Loucy (cell line): Measurements from ENCODE around the gene TRMT61A.
"Not testable (repeated sequence)": the region's sequence is repeated elsewhere in the genome, so short reads cannot be mapped to it uniquely, and the experiment has no call there.

ENCODE experiments used
- H2AFZ ChIP-seq: fragments of 200-600 bp; sonication (generic); 2 replicates; pipeline ENCODE4 v1.6.0; 2016; ENCODE audit warnings: antibody characterized with exemption, mild to moderate bottlenecking, low read length, moderate library complexity
- H3F3A ChIP-seq: fragments of 200-600 bp; 2 replicates; pipeline ENCODE4 v1.6.0; 2016; ENCODE audit warnings: antibody characterized with exemption, low read depth, mild to moderate bottlenecking
- H3K27me3 ChIP-seq: fragments of 200-600 bp; sonication (generic); 2 replicates; pipeline ENCODE4 v1.6.1; 2014; ENCODE audit warnings: low read length, mild to moderate bottlenecking; ENCODE audit not compliant: insufficient read depth, poor library complexity, severe bottlenecking
- H3K36me3 ChIP-seq: fragments of 200-600 bp; sonication (generic); 2 replicates; pipeline ENCODE4 v1.6.1; 2016; ENCODE audit warnings: low read length; ENCODE audit not compliant: insufficient read depth
- H3K4me1 ChIP-seq: fragments of 200-600 bp; sonication (generic); 2 replicates; pipeline ENCODE4 v1.5.1; 2014; ENCODE audit warnings: low read length, mild to moderate bottlenecking; ENCODE audit not compliant: insufficient read depth, poor library complexity, severe bottlenecking
- H3K4me2 ChIP-seq: fragments of 200-600 bp; sonication (generic); 2 replicates; pipeline ENCODE4 v1.6.0; 2014; ENCODE audit warnings: antibody characterized with exemption, low read length, low read depth, mild to moderate bottlenecking; ENCODE audit not compliant: poor library complexity, severe bottlenecking
- H3K4me3 ChIP-seq: fragments of 200-600 bp; sonication (generic); 2 replicates; pipeline ENCODE4 v1.5.1; 2014; ENCODE audit warnings: low read length, mild to moderate bottlenecking, mixed read lengths; ENCODE audit not compliant: poor library complexity, severe bottlenecking
- H3K79me2 ChIP-seq: fragments of 200-600 bp; sonication (generic); 2 replicates; pipeline ENCODE4 v1.6.1; 2014; ENCODE audit warnings: low read length; ENCODE audit not compliant: insufficient read depth
- H3K9ac ChIP-seq: fragments of 200-600 bp; sonication (generic); 2 replicates; pipeline ENCODE4 v1.6.0; 2014; ENCODE audit warnings: mild to moderate bottlenecking, low read depth, low read length, moderate library complexity; ENCODE audit not compliant: poor library complexity, severe bottlenecking
- H3K9me2 ChIP-seq: fragments of 200-600 bp; sonication (generic); replicated peaks from 2 replicates; pipeline ENCODE4 v1.6.1; 2016; ENCODE audit warnings: low read depth, low read length, mixed read lengths
- H3K9me3 ChIP-seq: fragments of 200-600 bp; sonication (generic); 2 replicates; pipeline ENCODE4 v1.6.1; 2014; ENCODE audit warnings: mild to moderate bottlenecking, antibody characterized with exemption, low read length, low read depth; ENCODE audit not compliant: insufficient read depth
- H4K20me1 ChIP-seq: fragments of 200-600 bp; sonication (generic); 2 replicates; pipeline ENCODE4 v1.6.0; 2014; ENCODE audit warnings: antibody characterized with exemption, low read length, mild to moderate bottlenecking; ENCODE audit not compliant: insufficient read depth, poor library complexity, severe bottlenecking
- EZH2phosphoT487 ChIP-seq: fragments of 200-600 bp; IDR thresholded peaks from 2 replicates; pipeline ENCODE4 v1.6.1; 2018; ENCODE audit warnings: antibody characterized with exemption, mild to moderate bottlenecking, moderate library complexity, borderline replicate concordance
- TF ChIP-seq, protein P1 (sequence below): fragments of 200-600 bp; sonication (generic); conservative IDR thresholded peaks from 2 replicates; pipeline ENCODE4 v1.5.1; 2014; ENCODE audit warnings: mild to moderate bottlenecking, antibody characterized with exemption, low read length

TRMT61A gene

DNA sequence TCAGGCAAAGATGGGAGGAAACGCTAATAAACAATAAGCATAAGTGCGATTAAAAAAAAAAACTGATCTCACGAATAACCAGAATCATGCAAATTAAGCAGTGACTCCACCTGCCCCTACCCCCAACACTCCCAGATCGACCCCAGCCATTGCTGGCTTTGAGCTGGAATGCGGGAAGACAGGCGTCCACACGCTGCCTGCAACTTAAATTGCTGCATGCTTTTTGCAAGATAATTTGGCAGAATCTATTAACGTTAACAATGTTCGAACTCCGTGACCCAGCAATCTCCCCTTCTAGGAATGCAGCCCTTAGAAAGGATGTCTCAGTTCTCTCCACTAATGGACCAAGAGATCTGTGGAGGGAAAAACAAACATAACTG, 5.4 kb upstream of the TRMT61A start:
- Histone ChIP-seq H3K9ac (no peak overlapping the region), H3K27me3 (no peaks in the 10 kb centered on the region), H3K4me1 (peaks cover 9% of the 10 kb centered on the region), H2AFZ (no peak overlapping the region), H3K4me3 (no peak overlapping the region), H3K9me2 (no peaks in the 10 kb centered on the region), H3K79me2 (peaks cover 8% of the 10 kb centered on the region; the same call in 1 of the 2 replicates), H3F3A (no peaks in the 10 kb centered on the region), H3K4me2 (no peak overlapping the region), H3K9me3 (no peaks in the 10 kb centered on the region), H4K20me1 (no peaks in the 10 kb centered on the region), H3K36me3 (no peaks in the 10 kb centered on the region)
- TF ChIP-seq, protein P1, sequence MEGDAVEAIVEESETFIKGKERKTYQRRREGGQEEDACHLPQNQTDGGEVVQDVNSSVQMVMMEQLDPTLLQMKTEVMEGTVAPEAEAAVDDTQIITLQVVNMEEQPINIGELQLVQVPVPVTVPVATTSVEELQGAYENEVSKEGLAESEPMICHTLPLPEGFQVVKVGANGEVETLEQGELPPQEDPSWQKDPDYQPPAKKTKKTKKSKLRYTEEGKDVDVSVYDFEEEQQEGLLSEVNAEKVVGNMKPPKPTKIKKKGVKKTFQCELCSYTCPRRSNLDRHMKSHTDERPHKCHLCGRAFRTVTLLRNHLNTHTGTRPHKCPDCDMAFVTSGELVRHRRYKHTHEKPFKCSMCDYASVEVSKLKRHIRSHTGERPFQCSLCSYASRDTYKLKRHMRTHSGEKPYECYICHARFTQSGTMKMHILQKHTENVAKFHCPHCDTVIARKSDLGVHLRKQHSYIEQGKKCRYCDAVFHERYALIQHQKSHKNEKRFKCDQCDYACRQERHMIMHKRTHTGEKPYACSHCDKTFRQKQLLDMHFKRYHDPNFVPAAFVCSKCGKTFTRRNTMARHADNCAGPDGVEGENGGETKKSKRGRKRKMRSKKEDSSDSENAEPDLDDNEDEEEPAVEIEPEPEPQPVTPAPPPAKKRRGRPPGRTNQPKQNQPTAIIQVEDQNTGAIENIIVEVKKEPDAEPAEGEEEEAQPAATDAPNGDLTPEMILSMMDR = no peak
- no peak for TF ChIP-seq EZH2phosphoT487

DNA sequence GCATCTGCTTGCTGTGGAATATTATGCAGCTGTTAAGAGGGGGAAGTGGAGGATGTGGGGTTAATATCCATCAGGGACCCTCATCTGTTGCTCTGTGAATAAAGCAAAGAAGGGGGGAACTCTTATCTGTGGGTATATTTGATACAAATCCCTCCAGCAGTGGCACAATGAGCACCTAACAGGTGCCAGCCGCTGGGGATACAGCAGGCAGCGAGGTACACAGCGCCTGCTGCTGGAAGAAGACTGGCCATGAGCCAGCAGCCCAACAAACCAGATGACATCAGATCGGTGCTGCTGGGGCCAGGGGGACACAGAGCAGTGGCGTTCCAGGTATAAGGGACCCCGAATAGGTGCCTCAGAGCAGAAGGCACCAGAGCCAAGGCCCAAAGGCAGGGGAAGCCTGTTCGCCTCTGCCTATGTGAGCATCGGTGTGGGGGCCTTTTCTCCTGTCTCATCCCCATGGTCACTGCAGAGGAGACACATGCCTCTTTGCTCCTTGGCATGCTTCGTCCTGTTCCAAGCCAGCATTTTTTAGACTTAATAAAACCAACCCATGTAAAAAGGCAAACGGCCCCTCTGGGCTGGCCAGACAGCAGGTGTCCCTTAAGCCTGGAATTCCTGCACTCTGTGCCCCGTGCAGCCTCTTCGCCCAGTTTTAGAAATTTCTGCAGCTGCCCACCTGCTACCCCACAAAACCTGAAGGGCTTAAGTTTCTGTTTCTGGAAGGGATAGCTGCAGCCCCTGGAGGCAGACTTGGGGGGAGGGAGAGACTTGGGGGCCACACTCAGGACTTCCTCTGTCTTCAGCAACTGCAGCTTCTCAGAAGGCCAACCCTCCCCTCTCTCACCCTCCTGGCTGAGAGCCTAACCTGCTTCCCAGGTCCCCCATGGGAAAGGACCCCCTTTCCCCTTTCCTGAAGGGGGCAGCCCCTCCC, 4.7 kb upstream of the TRMT61A start:
- no peaks in the 10 kb centered on the region for H3K36me3 ChIP-seq
- no peaks in the 10 kb centered on the region for H3F3A ChIP-seq
- H3K9ac ChIP-seq = no peak overlapping the region
- no peaks in the 10 kb centered on the region for H3K9me3 ChIP-seq
- peaks cover 12% of the 10 kb centered on the region; the same call in 1 of the 2 replicates for H3K79me2 ChIP-seq
- H3K4me3 ChIP-seq = no peak overlapping the region
- no peak overlapping the region for H3K4me2 ChIP-seq
- H4K20me1 ChIP-seq = no peaks in the 10 kb centered on the region
- H3K4me1 ChIP-seq = peaks cover 12% of the 10 kb centered on the region
- H3K9me2 ChIP-seq = no peaks in the 10 kb centered on the region
- no peaks in the 10 kb centered on the region for H3K27me3 ChIP-seq
- no peak overlapping the region for H2AFZ ChIP-seq
- no peak for TF ChIP-seq EZH2phosphoT487
- TF ChIP-seq, protein P1 = peak; percentile 35; the same call in 1 of the 2 replicates

DNA sequence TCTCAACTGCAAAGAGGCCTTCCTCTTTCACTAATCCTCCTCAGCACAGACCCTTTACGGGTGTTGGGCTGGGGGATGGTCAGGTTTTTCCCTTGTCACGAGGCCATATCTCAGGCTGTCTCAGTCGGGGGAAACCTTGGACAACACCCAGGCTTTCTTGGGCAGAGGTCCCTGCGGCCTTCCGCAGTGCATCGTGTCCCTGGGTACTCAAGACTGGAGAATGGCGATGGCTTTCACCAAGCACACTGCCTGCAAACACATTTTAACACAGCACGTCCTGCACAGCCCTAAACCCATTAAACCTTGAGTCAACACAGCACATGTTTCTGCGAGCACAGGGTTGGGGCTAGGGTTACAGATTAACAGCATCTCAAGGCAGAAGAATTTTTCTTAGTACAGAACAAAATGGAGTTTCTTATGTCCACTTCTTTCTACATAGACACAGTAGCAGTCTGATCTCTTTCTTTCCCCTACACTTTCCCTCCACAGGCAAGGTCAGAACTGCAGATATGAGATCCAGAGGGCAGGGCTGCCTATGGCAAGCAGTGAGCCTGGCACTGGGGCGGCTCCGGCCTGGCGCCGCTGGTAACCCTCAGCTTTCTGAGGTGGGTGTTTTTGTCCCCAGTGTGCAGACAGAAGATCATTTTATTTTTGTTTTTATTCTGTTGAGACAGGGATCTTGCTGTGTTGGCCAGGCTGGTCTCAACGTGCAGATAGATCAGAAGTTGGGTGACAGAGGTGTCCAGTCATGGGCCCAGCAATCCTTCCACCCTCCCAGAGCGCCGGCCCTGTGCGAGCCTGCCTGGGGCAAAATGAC, 3.4 kb upstream of the TRMT61A start:
- not testable (repeated sequence) for H3K9ac ChIP-seq, H3F3A ChIP-seq, H3K36me3 ChIP-seq, H3K9me3 ChIP-seq, H4K20me1 ChIP-seq, H3K9me2 ChIP-seq, H2AFZ ChIP-seq, H3K4me2 ChIP-seq, H3K27me3 ChIP-seq, H3K4me3 ChIP-seq
- peaks cover 25% of the 10 kb centered on the region; the same call in 1 of the 2 replicates for H3K79me2 ChIP-seq
- peaks cover 10% of the 10 kb centered on the region for H3K4me1 ChIP-seq
